ENCODE results near the gene CAMTA1. TPM values are rescaled to one million over a fixed set of nuclear protein-coding genes. Genes with fewer than 3 reads are reported as not detected.

CAMTA1 gene
- total RNA-seq, 1 donor: 56.1 TPM

DNA sequence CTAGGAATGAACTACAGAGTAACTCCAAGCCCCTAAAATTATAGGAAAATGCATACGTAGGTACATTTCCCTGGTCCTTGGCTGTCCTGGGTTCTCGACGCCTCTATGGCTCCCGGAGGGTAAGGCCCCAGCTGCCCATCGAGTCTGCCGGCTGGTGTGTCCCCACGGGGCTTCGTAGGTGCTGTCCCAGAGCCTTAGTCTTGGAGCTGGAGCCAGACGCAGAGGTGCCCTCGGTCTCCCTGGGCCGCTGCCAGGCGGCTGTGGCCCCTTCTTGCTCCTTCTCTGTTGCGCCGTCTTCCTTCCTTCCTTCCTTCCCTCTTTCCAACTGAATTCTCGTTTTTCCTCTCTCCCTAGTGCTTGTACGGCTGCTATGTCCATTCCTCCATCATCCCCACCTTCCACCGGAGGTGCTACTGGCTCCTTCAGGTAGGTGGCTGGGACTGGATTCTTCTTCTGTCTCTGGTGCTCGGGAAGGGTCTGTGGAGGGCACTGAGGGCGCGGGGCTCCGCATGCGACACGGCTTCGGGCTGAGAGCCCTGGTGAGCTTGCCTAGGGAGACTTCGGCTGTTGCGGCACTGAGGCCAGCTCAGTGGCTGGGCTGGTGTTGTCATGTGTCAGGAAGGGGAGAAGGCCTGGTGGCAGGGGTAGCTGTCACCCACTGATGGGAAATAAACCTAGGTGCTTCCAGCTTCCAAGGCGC, 682.4 kb downstream of the CAMTA1 start:
- TF ChIP-seq, protein P1, sequence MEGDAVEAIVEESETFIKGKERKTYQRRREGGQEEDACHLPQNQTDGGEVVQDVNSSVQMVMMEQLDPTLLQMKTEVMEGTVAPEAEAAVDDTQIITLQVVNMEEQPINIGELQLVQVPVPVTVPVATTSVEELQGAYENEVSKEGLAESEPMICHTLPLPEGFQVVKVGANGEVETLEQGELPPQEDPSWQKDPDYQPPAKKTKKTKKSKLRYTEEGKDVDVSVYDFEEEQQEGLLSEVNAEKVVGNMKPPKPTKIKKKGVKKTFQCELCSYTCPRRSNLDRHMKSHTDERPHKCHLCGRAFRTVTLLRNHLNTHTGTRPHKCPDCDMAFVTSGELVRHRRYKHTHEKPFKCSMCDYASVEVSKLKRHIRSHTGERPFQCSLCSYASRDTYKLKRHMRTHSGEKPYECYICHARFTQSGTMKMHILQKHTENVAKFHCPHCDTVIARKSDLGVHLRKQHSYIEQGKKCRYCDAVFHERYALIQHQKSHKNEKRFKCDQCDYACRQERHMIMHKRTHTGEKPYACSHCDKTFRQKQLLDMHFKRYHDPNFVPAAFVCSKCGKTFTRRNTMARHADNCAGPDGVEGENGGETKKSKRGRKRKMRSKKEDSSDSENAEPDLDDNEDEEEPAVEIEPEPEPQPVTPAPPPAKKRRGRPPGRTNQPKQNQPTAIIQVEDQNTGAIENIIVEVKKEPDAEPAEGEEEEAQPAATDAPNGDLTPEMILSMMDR (IDR thresholded peaks at IDR 0.05; ENCODE audit: insufficient read depth, low read depth, low read length): no peak
- H3K4me3 ChIP-seq (ENCODE audit: low read depth, low read length): no peak overlapping the region
- DNase-seq (ENCODE audit: low read depth): no peak

DNA sequence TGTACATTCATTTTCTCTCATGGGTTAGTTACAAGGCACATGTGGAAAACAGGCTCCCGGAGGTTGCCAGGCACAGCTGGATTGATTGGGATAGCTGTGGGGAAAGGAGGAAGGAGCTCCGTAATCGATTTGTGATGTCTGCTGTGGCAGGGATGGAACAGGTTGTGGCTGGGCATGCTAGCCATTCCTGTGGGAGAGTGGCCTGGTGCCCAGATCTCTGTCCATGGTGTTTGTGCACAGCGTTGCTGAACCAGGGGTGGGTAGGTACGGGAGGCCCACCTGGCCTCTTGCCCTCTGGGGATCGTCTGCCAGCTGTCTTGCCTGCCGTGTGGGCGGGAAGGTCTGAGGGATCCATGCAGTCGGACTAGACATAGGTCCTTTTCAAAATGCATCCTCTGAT, 683.0 kb downstream of the CAMTA1 start:
- no peak for DNase-seq (ENCODE audit: low read depth)
- H3K4me3 ChIP-seq (ENCODE audit: low read depth, low read length): no peak overlapping the region
- TF ChIP-seq, protein P1 (IDR thresholded peaks at IDR 0.05; ENCODE audit: insufficient read depth, low read depth, low read length): no peak

DNA sequence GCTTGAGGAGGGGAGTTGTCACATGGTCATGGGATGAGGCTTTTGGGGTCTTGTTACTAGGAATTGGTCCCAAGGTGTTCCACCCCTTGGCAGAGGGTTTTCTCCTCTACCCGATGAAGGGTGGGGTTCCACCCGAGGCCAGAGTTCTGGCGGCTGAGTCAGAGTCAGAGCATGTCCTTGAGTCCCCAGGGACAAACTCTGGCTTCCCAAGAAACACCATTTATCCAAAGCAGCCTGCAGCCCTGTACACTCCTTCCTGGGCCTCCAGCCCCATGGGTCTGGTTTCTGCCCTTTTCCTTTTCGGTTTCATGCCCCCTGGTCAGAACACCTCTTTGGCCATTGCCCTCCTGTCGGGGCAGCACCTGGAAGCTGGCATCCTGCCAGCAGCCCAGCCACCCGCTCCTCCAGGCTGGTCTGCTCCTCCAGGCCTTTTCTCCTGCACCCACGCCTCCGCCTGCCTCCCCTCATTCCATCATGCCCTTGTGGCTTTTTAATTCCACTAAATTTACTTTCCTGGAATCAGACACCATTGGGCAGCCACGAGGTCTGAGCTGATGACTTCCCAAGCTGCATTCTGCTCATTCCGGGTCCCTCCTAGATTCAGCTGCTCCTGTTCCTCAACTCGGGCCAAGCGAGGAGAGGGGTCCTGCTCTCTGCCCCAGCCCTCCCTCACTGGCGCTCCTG, 684.1 kb downstream of the CAMTA1 start:
- peak; percentile 47 for DNase-seq (ENCODE audit: low read depth)
- TF ChIP-seq, protein P1 (IDR thresholded peaks at IDR 0.05; ENCODE audit: insufficient read depth, low read depth, low read length): no peak
- no peak overlapping the region for H3K4me3 ChIP-seq (ENCODE audit: low read depth, low read length)

- TF ChIP-seq, protein P1 (IDR thresholded peaks at IDR 0.05; ENCODE audit: insufficient read depth, low read depth, low read length): no peak
- H3K4me3 ChIP-seq (ENCODE audit: low read depth, low read length): no peak overlapping the region
- DNase-seq (ENCODE audit: low read depth): peak; percentile 97
These were observed 685.8 kb downstream of the CAMTA1 start for GRCh38 chr1:7470904-7471638.

DNA sequence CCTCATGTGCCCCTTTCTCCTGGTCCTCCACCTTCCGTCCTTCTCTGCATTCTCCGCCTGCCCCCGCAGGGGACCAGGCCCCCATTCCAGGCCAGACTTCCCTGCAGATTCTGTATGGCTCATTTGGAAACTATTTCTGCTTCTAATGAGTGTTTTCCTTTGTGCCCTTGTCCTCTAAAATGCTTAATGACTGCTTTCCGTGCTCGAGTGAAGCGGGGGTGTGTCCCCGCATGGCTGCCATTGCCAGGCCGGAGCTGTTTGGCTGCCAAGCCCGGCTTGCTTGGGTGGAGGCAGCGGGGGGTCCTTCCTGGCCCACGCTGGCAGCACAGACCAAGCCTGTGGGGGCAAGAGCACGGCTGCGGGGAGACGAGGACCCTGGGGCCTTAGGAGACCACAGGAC, 686.6 kb downstream of the CAMTA1 start:
- TF ChIP-seq, protein P1 (IDR thresholded peaks at IDR 0.05; ENCODE audit: insufficient read depth, low read depth, low read length): no peak
- peak; percentile 40 for DNase-seq (ENCODE audit: low read depth)
- no peak overlapping the region for H3K4me3 ChIP-seq (ENCODE audit: low read depth, low read length)

- TF ChIP-seq, protein P1 (IDR thresholded peaks at IDR 0.05; ENCODE audit: insufficient read depth, low read depth, low read length): no peak
- no peak for DNase-seq (ENCODE audit: low read depth)
- H3K4me3 ChIP-seq (ENCODE audit: low read depth, low read length): no peak overlapping the region
These were observed 688.2 kb downstream of the CAMTA1 start for GRCh38 chr1:7473223-7474142.

Measured in fibroblast of villous mesenchyme (primary cell).